ENCODE measurements around the gene FAM120B.

DNA sequence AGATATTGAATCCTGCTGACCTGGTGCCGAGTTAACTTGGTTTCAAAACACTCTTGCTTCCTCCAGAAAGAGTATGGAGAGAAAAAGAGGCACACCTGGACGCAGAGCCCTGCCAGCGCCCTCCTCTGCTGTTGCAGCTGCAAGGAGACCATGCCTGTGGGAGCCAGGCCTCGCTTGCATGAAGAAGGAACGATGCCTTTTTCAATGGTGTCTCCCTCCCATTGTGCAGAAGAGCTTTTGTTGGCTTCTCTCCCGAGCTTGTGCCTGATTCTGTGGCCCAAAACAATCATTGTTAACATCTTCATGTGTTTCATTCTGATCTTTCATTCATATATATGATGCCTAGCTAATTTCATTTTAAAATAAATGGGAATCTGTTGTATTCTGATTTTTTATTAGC lies 98.1 kb downstream of the FAM120B start:
- TF ChIP-seq, protein P1, sequence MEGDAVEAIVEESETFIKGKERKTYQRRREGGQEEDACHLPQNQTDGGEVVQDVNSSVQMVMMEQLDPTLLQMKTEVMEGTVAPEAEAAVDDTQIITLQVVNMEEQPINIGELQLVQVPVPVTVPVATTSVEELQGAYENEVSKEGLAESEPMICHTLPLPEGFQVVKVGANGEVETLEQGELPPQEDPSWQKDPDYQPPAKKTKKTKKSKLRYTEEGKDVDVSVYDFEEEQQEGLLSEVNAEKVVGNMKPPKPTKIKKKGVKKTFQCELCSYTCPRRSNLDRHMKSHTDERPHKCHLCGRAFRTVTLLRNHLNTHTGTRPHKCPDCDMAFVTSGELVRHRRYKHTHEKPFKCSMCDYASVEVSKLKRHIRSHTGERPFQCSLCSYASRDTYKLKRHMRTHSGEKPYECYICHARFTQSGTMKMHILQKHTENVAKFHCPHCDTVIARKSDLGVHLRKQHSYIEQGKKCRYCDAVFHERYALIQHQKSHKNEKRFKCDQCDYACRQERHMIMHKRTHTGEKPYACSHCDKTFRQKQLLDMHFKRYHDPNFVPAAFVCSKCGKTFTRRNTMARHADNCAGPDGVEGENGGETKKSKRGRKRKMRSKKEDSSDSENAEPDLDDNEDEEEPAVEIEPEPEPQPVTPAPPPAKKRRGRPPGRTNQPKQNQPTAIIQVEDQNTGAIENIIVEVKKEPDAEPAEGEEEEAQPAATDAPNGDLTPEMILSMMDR (conservative IDR thresholded peaks at IDR 0.05 in 1 of 2, IDR thresholded peaks at IDR 0.05 in 1 of 2; ENCODE audit: low read depth in 1 of 2, low read length in 2 of 2), result no peak
- TF ChIP-seq EZH2 (IDR thresholded peaks at IDR 0.05; ENCODE audit: low read length, missing control alignments), result no peak
